Glutamatergic neuron (in vitro differentiated cells): Measurements from ENCODE around the gene SEMA3G. TPM values are rescaled to one million over a fixed set of nuclear protein-coding genes. Genes with fewer than 3 reads are reported as not detected.

Source experiments
- DNase-seq: peaks from one replicate; pipeline ENCODE4 v3.0.0; 2022
- H3K27ac Mint-ChIP-seq: one replicate; pipeline ENCODE4 v1.8.0; 2020; ENCODE audit warnings: mild to moderate bottlenecking, mixed read lengths, inconsistent platforms; ENCODE audit not compliant: unreplicated experiment
- H3K27me3 Mint-ChIP-seq: one replicate; pipeline ENCODE4 v1.8.0; 2020; ENCODE audit warnings: mild to moderate bottlenecking, moderate library complexity, mixed read lengths, inconsistent platforms; ENCODE audit not compliant: unreplicated experiment
- H3K36me3 Mint-ChIP-seq: one replicate; pipeline ENCODE4 v1.8.0; 2020; ENCODE audit warnings: mild to moderate bottlenecking, mixed read lengths, inconsistent platforms; ENCODE audit not compliant: unreplicated experiment
- H3K4me1 Mint-ChIP-seq: one replicate; pipeline ENCODE4 v1.8.0; 2020; ENCODE audit warnings: mild to moderate bottlenecking, low read depth, mixed read lengths, inconsistent platforms; ENCODE audit not compliant: unreplicated experiment
- H3K4me3 Mint-ChIP-seq: one replicate; pipeline ENCODE4 v1.8.0; 2020; ENCODE audit warnings: mild to moderate bottlenecking, mixed read lengths, inconsistent platforms; ENCODE audit not compliant: unreplicated experiment
- H3K9me3 Mint-ChIP-seq: one replicate; pipeline ENCODE4 v1.8.0; 2020; ENCODE audit warnings: mild to moderate bottlenecking, moderate library complexity, mixed read lengths, inconsistent platforms; ENCODE audit not compliant: unreplicated experiment
- CTCF ChIP-seq: fragments of 200-600 bp; sonication (generic); IDR thresholded peaks from one replicate; pipeline ENCODE4 v1.5.0; 2021; ENCODE audit not compliant: partially characterized antibody, unreplicated experiment
- total RNA-seq: library from RNA; stranded (reverse); fragmentation: NEBNext Ultra II Directional; extraction: Animal tissue kit (Norgen Biotek cat#: 25700); gene quantifications from one replicate; pipeline ENCODE4 v1.2.1, GENCODE V29; 2021; ENCODE audit not compliant: unreplicated experiment

SEMA3G gene
- total RNA-seq, 1 donor from 2014 or later = 0.59 TPM

GRCh38 chr3:52400275-52400793, 44.6 kb downstream of the SEMA3G start:
- H3K9me3 Mint-ChIP-seq = peaks cover 6% of the 10 kb centered on the region
- no peaks in the 10 kb centered on the region for H3K4me1 Mint-ChIP-seq
- no peak overlapping the region for H3K4me3 Mint-ChIP-seq
- H3K36me3 Mint-ChIP-seq = no peaks in the 10 kb centered on the region
- peak overlapping the region; percentile 22 for H3K27ac Mint-ChIP-seq
- TF ChIP-seq CTCF = no peak
- peaks cover 3% of the 10 kb centered on the region for H3K27me3 Mint-ChIP-seq
- DNase-seq = no peak

GRCh38 chr3:52399593-52399992, 45.3 kb downstream of the SEMA3G start:
- Mint-ChIP-seq H3K4me3 (no peak overlapping the region), H3K36me3 (no peaks in the 10 kb centered on the region), H3K27ac (no peak overlapping the region), H3K27me3 (peaks cover 2% of the 10 kb centered on the region), H3K4me1 (no peaks in the 10 kb centered on the region), H3K9me3 (peaks cover 6% of the 10 kb centered on the region)
- TF ChIP-seq CTCF = no peak
- DNase-seq = no peak

- no peak overlapping the region for H3K27ac Mint-ChIP-seq
- H3K36me3 Mint-ChIP-seq = no peaks in the 10 kb centered on the region
- H3K27me3 Mint-ChIP-seq = peaks cover 2% of the 10 kb centered on the region
- DNase-seq = no peak
- H3K4me3 Mint-ChIP-seq = no peak overlapping the region
- TF ChIP-seq CTCF = no peak
- H3K4me1 Mint-ChIP-seq = no peaks in the 10 kb centered on the region
- peaks cover 6% of the 10 kb centered on the region for H3K9me3 Mint-ChIP-seq
These were observed 45.8 kb downstream of the SEMA3G start for GRCh38 chr3:52399131-52399530.

GRCh38 chr3:52398670-52399081, 46.2 kb downstream of the SEMA3G start:
- Mint-ChIP-seq H3K36me3 (no peaks in the 10 kb centered on the region), H3K4me3 (no peak overlapping the region), H3K27me3 (peaks cover 2% of the 10 kb centered on the region), H3K4me1 (no peaks in the 10 kb centered on the region), H3K9me3 (peaks cover 4% of the 10 kb centered on the region), H3K27ac (no peak overlapping the region)
- no peak for TF ChIP-seq CTCF
- DNase-seq = no peak

GRCh38 chr3:52397676-52398399, 47.1 kb downstream of the SEMA3G start:
- Mint-ChIP-seq H3K27ac (no peak overlapping the region), H3K36me3 (no peaks in the 10 kb centered on the region), H3K9me3 (peaks cover 4% of the 10 kb centered on the region), H3K4me1 (no peaks in the 10 kb centered on the region), H3K27me3 (peaks cover 2% of the 10 kb centered on the region), H3K4me3 (no peak overlapping the region)
- no peak for DNase-seq
- TF ChIP-seq CTCF = no peak
